ENCODE data around the gene PSMD13. TPM values are rescaled to one million over a fixed set of nuclear protein-coding genes. Genes with fewer than 3 reads are reported as not detected.

The PSMD13 gene
- total and polyA plus RNA-seq, 2 donors from 2014 or later: 87.7 to 115 TPM

DNA sequence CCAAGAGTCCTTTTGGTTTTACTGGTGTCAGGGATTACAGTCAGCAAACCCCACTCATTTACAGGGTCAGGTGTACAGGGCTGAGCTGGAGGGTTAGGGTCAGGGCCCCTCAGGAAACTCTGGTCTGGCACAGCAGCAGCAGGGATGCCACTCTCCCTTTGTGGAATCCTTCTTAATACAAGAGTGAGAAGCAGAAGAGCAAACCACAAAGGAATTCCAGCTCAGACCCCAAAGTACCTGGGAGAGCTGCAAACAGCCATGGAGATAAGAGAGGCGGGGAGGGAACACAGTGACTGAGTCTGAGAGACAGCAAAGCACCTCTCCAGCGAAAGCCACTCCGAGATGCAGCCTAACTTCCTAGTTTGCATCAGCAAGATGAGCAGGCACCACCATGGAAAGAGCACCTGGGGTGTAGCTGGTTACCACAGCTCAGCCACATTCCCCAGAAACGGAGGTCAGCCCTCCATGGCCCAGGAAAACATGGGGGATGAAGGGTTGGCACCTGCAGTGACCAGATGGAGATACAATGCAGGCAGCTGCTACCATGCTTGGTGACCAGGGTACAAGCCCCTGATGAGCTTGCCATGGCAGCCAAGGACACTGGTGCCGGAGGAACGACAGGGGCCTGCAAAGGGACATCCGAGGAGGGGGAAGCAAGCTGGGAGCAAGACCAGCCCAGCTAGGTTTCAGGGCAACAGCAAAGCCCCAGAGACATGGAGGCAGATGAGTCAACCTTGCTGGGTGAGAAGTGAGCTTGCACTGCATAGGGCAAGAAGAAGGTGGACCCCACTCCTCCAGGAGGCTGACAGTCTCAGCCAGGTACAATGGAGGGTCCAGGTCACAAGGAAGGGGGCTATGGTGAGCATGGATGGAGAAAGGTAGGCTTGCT, 33.5 kb upstream of the PSMD13 start:
- intact Hi-C loops (cut with DNase I): no loop called here
- Histone ChIP-seq H3K4me1 (ENCODE audit: control insufficient read depth in 2 of 3, insufficient read depth in 2 of 3, low read depth in 1 of 3, low read length in 3 of 3) (peaks cover 0 to 19% (median 11%) of the 10 kb centered on the region in 3 donors), H3K9me3 (ENCODE audit: control insufficient read depth in 2 of 3, insufficient read depth in 1 of 3, low read length in 3 of 3) (no peaks in the 10 kb centered on the region), H3K9ac (ENCODE audit: low read length in 3 of 3) (no peak overlapping the region), H3K36me3 (ENCODE audit: control insufficient read depth in 2 of 3, insufficient read depth in 3 of 3, low read length in 3 of 3) (peaks cover 0 to 24% (median 21%) of the 10 kb centered on the region in 3 donors), H3K27ac (ENCODE audit: low read depth in 2 of 2, low read length in 2 of 2) (no peak overlapping the region), H3K27me3 (ENCODE audit: control insufficient read depth, insufficient read depth, low read length) (no peaks in the 10 kb centered on the region), H3K4me3 (ENCODE audit: low read length in 3 of 3) (no peak overlapping the region)
- DNase-seq (peak in 1 of 5 donors; percentile 51), FAIRE-seq (no peak)
- TF ChIP-seq, protein P1, sequence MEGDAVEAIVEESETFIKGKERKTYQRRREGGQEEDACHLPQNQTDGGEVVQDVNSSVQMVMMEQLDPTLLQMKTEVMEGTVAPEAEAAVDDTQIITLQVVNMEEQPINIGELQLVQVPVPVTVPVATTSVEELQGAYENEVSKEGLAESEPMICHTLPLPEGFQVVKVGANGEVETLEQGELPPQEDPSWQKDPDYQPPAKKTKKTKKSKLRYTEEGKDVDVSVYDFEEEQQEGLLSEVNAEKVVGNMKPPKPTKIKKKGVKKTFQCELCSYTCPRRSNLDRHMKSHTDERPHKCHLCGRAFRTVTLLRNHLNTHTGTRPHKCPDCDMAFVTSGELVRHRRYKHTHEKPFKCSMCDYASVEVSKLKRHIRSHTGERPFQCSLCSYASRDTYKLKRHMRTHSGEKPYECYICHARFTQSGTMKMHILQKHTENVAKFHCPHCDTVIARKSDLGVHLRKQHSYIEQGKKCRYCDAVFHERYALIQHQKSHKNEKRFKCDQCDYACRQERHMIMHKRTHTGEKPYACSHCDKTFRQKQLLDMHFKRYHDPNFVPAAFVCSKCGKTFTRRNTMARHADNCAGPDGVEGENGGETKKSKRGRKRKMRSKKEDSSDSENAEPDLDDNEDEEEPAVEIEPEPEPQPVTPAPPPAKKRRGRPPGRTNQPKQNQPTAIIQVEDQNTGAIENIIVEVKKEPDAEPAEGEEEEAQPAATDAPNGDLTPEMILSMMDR (IDR thresholded peaks at IDR 0.05; ENCODE audit: borderline replicate concordance, extremely low read depth, insufficient read depth): no peak

GRCh38 chr11:203945-204586, 32.7 kb upstream of the PSMD13 start:
- TF ChIP-seq, protein P1 (IDR thresholded peaks at IDR 0.05; ENCODE audit: borderline replicate concordance, extremely low read depth, insufficient read depth): no peak
- peaks cover 0 to 24% (median 21%) of the 10 kb centered on the region in 3 donors for H3K36me3 ChIP-seq (ENCODE audit: control insufficient read depth in 2 of 3, insufficient read depth in 3 of 3, low read length in 3 of 3)
- H3K4me1 ChIP-seq (ENCODE audit: control insufficient read depth in 2 of 3, insufficient read depth in 2 of 3, low read depth in 1 of 3, low read length in 3 of 3): peaks cover 0 to 19% (median 11%) of the 10 kb centered on the region in 3 donors
- H3K9ac ChIP-seq (ENCODE audit: low read length in 3 of 3): no peak overlapping the region
- H3K9me3 ChIP-seq (ENCODE audit: control insufficient read depth in 2 of 3, insufficient read depth in 1 of 3, low read length in 3 of 3): no peaks in the 10 kb centered on the region
- intact Hi-C loops (cut with DNase I): no loop called here
- DNase-seq (peak in 1 of 5 donors; percentile 66), FAIRE-seq (no peak)
- H3K4me3 ChIP-seq (ENCODE audit: low read length in 3 of 3): no peak overlapping the region
- no peak overlapping the region for H3K27ac ChIP-seq (ENCODE audit: low read depth in 2 of 2, low read length in 2 of 2)
- H3K27me3 ChIP-seq (ENCODE audit: control insufficient read depth, insufficient read depth, low read length): no peaks in the 10 kb centered on the region

DNA sequence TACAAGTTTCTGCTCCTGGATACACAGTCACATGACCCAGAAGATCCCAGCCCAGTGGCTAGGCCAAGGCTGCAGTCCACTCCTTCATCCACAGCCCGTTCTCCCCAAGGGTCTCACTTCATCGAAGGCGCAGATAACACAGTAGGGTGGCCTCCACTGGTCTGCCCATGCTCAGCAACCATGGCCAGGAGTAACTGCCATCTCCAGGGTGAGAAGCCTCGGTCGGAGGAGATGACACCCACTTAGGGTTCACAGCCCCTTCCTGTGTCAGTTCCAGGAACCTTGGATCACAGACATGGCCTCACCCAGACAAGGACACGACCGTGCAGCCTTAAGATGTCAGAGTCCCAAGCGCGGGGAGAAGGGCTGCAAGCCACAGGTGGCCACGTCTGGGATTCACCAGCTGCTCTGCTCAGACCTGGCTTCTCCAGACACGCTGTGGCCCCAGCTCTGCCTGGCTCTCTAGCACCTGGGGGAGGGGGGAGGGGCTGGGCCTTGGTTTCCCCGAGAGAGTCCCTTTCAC, 32.1 kb upstream of the PSMD13 start:
- intact Hi-C loops (cut with DNase I): no loop called here
- peaks cover 0 to 26% (median 21%) of the 10 kb centered on the region in 3 donors for H3K36me3 ChIP-seq (ENCODE audit: control insufficient read depth in 2 of 3, insufficient read depth in 3 of 3, low read length in 3 of 3)
- FAIRE-seq (no peak), DNase-seq (peak in 1 of 5 donors; percentile 69)
- H3K4me1 ChIP-seq (ENCODE audit: control insufficient read depth in 2 of 3, insufficient read depth in 2 of 3, low read depth in 1 of 3, low read length in 3 of 3): peaks cover 0 to 25% (median 17%) of the 10 kb centered on the region in 3 donors
- no peaks in the 10 kb centered on the region for H3K9me3 ChIP-seq (ENCODE audit: control insufficient read depth in 2 of 3, insufficient read depth in 1 of 3, low read length in 3 of 3)
- no peak overlapping the region for H3K9ac ChIP-seq (ENCODE audit: low read length in 3 of 3)
- no peaks in the 10 kb centered on the region for H3K27me3 ChIP-seq (ENCODE audit: control insufficient read depth, insufficient read depth, low read length)
- TF ChIP-seq, protein P1 (IDR thresholded peaks at IDR 0.05; ENCODE audit: borderline replicate concordance, extremely low read depth, insufficient read depth): no peak
- H3K4me3 ChIP-seq (ENCODE audit: low read length in 3 of 3): no peak overlapping the region
- no peak overlapping the region for H3K27ac ChIP-seq (ENCODE audit: low read depth in 2 of 2, low read length in 2 of 2)
